CD14-positive monocyte (primary cell): Measurements from ENCODE around the gene LDLRAD4. TPM values are rescaled to one million over a fixed set of nuclear protein-coding genes. Genes with fewer than 3 reads are reported as not detected.

ENCODE experiments used
- DNase-seq, 3 donors: peaks; one replicate each; pipeline ENCODE4 v3.0.0-alpha.2; 2011 to 2022
- H2AFZ ChIP-seq: 2 replicates; pipeline ENCODE4 v1.6.0; 2012; ENCODE audit warnings: mild to moderate bottlenecking, low read depth, low read length, inconsistent platforms; ENCODE audit not compliant: insufficient read depth, poor library complexity, severe bottlenecking
- H3K27ac ChIP-seq, 2 donors: 1 replicate in 1 of 2; 2 replicates in 1 of 2; pipeline ENCODE4 v1.5.1; 2012 to 2013; ENCODE audit warnings: low read length in 2 of 2, control low read depth in 1 of 2, inconsistent platforms in 1 of 2, low read depth in 1 of 2, mild to moderate bottlenecking in 1 of 2
- H3K27me3 ChIP-seq, 2 donors: one replicate each; pipeline versions ENCODE4 v1.6.0 to v1.6.1; 2011 to 2013; ENCODE audit warnings: low read length in 2 of 2; ENCODE audit not compliant: control insufficient read depth in 2 of 2, insufficient read depth in 2 of 2
- H3K36me3 ChIP-seq, 2 donors: replicated peaks in 1 of 2; 1 replicate in 1 of 2; 2 replicates in 1 of 2; pipeline versions ENCODE4 v1.5.1 to v1.6.1; 2012 to 2013; ENCODE audit warnings: low read length in 2 of 2, control low read depth in 1 of 2, inconsistent platforms in 1 of 2, mild to moderate bottlenecking in 1 of 2; ENCODE audit not compliant: insufficient read depth in 2 of 2, control insufficient read depth in 1 of 2
- H3K4me1 ChIP-seq, 2 donors: 1 replicate in 1 of 2; 2 replicates in 1 of 2; pipeline versions ENCODE4 v1.5.1 to v1.6.1; 2012 to 2013; ENCODE audit warnings: low read length in 2 of 2, control low read depth in 1 of 2, inconsistent platforms in 1 of 2, mild to moderate bottlenecking in 1 of 2, moderate library complexity in 1 of 2; ENCODE audit not compliant: insufficient read depth in 2 of 2, control insufficient read depth in 1 of 2
- H3K4me2 ChIP-seq: replicated peaks from 2 replicates; pipeline ENCODE3; 2012; ENCODE audit warnings: low read length, moderate library complexity, mild to moderate bottlenecking; ENCODE audit not compliant: poor library complexity, severe bottlenecking; ENCODE audit errors: extremely low read depth
- H3K4me3 ChIP-seq, 3 experiments: fragments of 200-600 bp in 1 of 3; sonication (generic) in 1 of 3; replicated peaks in 1 of 3; 1 replicate in 2 of 3; 2 replicates in 1 of 3; pipeline ENCODE4 v1.5.1; 2011 to 2013; ENCODE audit warnings: low read length in 3 of 3, mild to moderate bottlenecking in 3 of 3, control low read depth in 2 of 3, low read depth in 2 of 3, inconsistent platforms in 1 of 3, moderate library complexity in 1 of 3
- H3K79me2 ChIP-seq: 2 replicates; pipeline ENCODE4 v1.6.0; 2012; ENCODE audit warnings: mild to moderate bottlenecking, control low read depth, inconsistent platforms, low read length, moderate library complexity; ENCODE audit not compliant: insufficient read depth
- H3K9ac ChIP-seq: 2 replicates; pipeline ENCODE4 v1.6.0; 2017; ENCODE audit warnings: low read length, mild to moderate bottlenecking; ENCODE audit not compliant: insufficient read depth, poor library complexity, severe bottlenecking
- H3K9me3 ChIP-seq, 2 donors: replicated peaks in 1 of 2; 1 replicate in 1 of 2; 2 replicates in 1 of 2; pipeline versions ENCODE4 v1.5.1 to v1.6.1; 2012 to 2013; ENCODE audit warnings: low read length in 2 of 2, control low read depth in 1 of 2; ENCODE audit not compliant: control insufficient read depth in 1 of 2, insufficient read depth in 1 of 2
- H4K20me1 ChIP-seq: 2 replicates; pipeline ENCODE4 v1.6.0; 2012; ENCODE audit warnings: mild to moderate bottlenecking, low read length, control low read depth, moderate library complexity; ENCODE audit not compliant: insufficient read depth
- H3K27ac Mint-ChIP-seq, 7 donors: one replicate each; pipeline ENCODE4 v1.8.0; 2020; ENCODE audit warnings: mild to moderate bottlenecking in 7 of 7, mixed read lengths in 7 of 7, moderate library complexity in 6 of 7, inconsistent platforms in 2 of 7
- H3K27me3 Mint-ChIP-seq, 3 donors: one replicate each; pipeline ENCODE4 v1.8.0; 2021 to 2022; ENCODE audit warnings: low read depth in 3 of 3, mild to moderate bottlenecking in 3 of 3, mixed read lengths in 3 of 3, moderate library complexity in 3 of 3, inconsistent platforms in 1 of 3
- H3K36me3 Mint-ChIP-seq, 2 donors: one replicate each; pipeline ENCODE4 v1.8.0; 2020; ENCODE audit warnings: mixed read lengths in 2 of 2, inconsistent platforms in 1 of 2, mild to moderate bottlenecking in 1 of 2
- H3K4me1 Mint-ChIP-seq: one replicate; pipeline ENCODE4 v1.8.0; 2020; ENCODE audit warnings: mild to moderate bottlenecking, mixed read lengths
- H3K4me3 Mint-ChIP-seq, 2 donors: one replicate each; pipeline ENCODE4 v1.8.0; 2020; ENCODE audit warnings: mild to moderate bottlenecking in 2 of 2, mixed read lengths in 2 of 2, moderate library complexity in 1 of 2
- H3K9me3 Mint-ChIP-seq, 7 donors: one replicate each; pipeline ENCODE4 v1.8.0; 2020 to 2022; ENCODE audit warnings: mixed read lengths in 7 of 7, mild to moderate bottlenecking in 6 of 7, moderate library complexity in 6 of 7, inconsistent platforms in 2 of 7
- WGBS: methylation state at CpG from one replicate; pipeline ENCODE4 v1.1.5; 2013; ENCODE audit warnings: missing lambda C conversion rate; ENCODE audit not compliant: insufficient coverage; 5-methylcytosine and 5-hydroxymethylcytosine counted together
- intact Hi-C, 2 donors: fragments of 100-400 bp; cut with micrococcal nuclease; formaldehyde crosslinking; loops; one replicate each; pipeline versions ENCODE4 v1.15.0 to v1.15.1; 2023
- polyA plus RNA-seq, 3 donors: library from polyadenylated mRNA; depleted of rRNA in 1 of 3; unstranded in 2 of 3; stranded (reverse) in 1 of 3; fragments of 300-500 nt in 2 of 3; fragments of >200 nt in 1 of 3; fragmentation: Illumina TruSeq in 2 of 3; gene quantifications; 1 replicate in 2 of 3; 2 replicates in 1 of 3; pipeline ENCODE4 v1.2.3, GENCODE V29; 2012 to 2021
- TF ChIP-seq, protein P1 (sequence below): fragments of 200-600 bp; IDR thresholded peaks from one replicate; pipeline ENCODE4 v1.8.0; 2022; ENCODE audit warnings: antibody characterized with exemption, mild to moderate bottlenecking

Gene LDLRAD4
- polyA plus RNA-seq, 3 donors: 13.5 to 15.4 (median 13.8) TPM

DNA sequence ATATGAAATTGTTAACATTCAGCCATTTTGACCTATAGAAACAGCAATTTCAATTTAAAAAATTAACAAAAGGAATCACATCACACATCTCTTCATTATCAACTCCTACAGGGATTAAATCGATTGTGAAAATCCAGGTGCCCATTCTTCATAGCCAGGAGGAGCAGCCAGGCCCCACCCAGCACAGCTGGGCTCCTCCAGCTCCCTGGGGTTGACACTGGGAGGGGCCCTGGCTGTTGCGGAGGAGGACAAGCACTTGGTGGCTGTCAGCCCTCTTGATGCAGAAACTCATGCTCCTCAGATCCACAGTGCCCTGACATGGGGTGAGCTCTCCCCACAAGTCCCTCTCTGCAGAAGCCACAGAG, 408.0 kb downstream of the LDLRAD4 start:
- Histone ChIP-seq H2AFZ (no peak overlapping the region), H3K4me2 (no peak overlapping the region), H3K4me3 (no peak overlapping the region), H3K79me2 (no peaks in the 10 kb centered on the region), H3K27ac (no peak overlapping the region), H3K36me3 (no peaks in the 10 kb centered on the region), H3K4me1 (peaks cover 17 to 23% of the 10 kb centered on the region in 2 donors), H3K27me3 (no peaks in the 10 kb centered on the region), H3K9me3 (no peaks in the 10 kb centered on the region), H4K20me1 (no peaks in the 10 kb centered on the region), H3K9ac (no peak overlapping the region)
- Mint-ChIP-seq H3K9me3 (peaks cover 0 to under 1% (median 0%) of the 10 kb centered on the region in 7 donors), H3K27me3 (peaks cover 0 to 4% (median 3%) of the 10 kb centered on the region in 3 donors), H3K36me3 (peaks cover 17 to 25% of the 10 kb centered on the region in 2 donors), H3K4me3 (no peak overlapping the region), H3K27ac (peak overlapping the region in 3 of 7 donors; percentile 9 to 54 (median 38)), H3K4me1 (peaks cover 20% of the 10 kb centered on the region)
- no peak for DNase-seq
- TF ChIP-seq, protein P1, sequence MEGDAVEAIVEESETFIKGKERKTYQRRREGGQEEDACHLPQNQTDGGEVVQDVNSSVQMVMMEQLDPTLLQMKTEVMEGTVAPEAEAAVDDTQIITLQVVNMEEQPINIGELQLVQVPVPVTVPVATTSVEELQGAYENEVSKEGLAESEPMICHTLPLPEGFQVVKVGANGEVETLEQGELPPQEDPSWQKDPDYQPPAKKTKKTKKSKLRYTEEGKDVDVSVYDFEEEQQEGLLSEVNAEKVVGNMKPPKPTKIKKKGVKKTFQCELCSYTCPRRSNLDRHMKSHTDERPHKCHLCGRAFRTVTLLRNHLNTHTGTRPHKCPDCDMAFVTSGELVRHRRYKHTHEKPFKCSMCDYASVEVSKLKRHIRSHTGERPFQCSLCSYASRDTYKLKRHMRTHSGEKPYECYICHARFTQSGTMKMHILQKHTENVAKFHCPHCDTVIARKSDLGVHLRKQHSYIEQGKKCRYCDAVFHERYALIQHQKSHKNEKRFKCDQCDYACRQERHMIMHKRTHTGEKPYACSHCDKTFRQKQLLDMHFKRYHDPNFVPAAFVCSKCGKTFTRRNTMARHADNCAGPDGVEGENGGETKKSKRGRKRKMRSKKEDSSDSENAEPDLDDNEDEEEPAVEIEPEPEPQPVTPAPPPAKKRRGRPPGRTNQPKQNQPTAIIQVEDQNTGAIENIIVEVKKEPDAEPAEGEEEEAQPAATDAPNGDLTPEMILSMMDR: no peak
- intact Hi-C loops: loop anchor here in 1 of 2 donors (10.0 kb wide), 2 partner anchors 152 to 412 kb away; partner anchors contain the start of gene LDLRAD4
- 100% methylated on average over 2 of the region's 2 CpGs for WGBS

GRCh38 chr18:13627639-13628038, 409.1 kb downstream of the LDLRAD4 start:
- H3K27me3 Mint-ChIP-seq: peaks cover 0 to 4% (median 3%) of the 10 kb centered on the region in 3 donors
- H3K4me2 ChIP-seq: no peak overlapping the region

More at GRCh38 chr18:13627639-13628038, 409.1 kb downstream of the LDLRAD4 start:
- no peak overlapping the region for H2AFZ ChIP-seq
- H3K79me2 ChIP-seq: no peaks in the 10 kb centered on the region
- H3K4me3 ChIP-seq: no peak overlapping the region
- 97% methylated on average over 6 of the region's 8 CpGs for WGBS
- Mint-ChIP-seq H3K4me3 (no peak overlapping the region), H3K4me1 (peaks cover 20% of the 10 kb centered on the region), H3K9me3 (peaks cover 2 to 8% (median 7%) of the 10 kb centered on the region in 7 donors), H3K36me3 (peaks cover 20 to 26% of the 10 kb centered on the region in 2 donors), H3K27ac (no peak overlapping the region)
- no peak overlapping the region for H3K9ac ChIP-seq
- intact Hi-C loops: loop anchor here in 1 of 2 donors (10.0 kb wide), 2 partner anchors 153 to 413 kb away; partner anchors contain the start of gene LDLRAD4
- TF ChIP-seq, protein P1: no peak
- no peaks in the 10 kb centered on the region for H4K20me1 ChIP-seq
- no peak overlapping the region for H3K27ac ChIP-seq
- peaks cover 0 to 6% of the 10 kb centered on the region in 2 donors for H3K36me3 ChIP-seq
- H3K9me3 ChIP-seq: peaks cover 5 to 8% of the 10 kb centered on the region in 2 donors
- peaks cover 16 to 22% of the 10 kb centered on the region in 2 donors for H3K4me1 ChIP-seq
- H3K27me3 ChIP-seq: no peaks in the 10 kb centered on the region
- no peak for DNase-seq
